K562 (cell line): ENCODE data around the gene BNIP5. TPM values are rescaled to one million over a fixed set of nuclear protein-coding genes. Genes with fewer than 3 reads are reported as not detected.

Experiments used
- ATAC-seq: fragments of 200-7000 bp; cut with Tn5 transposase; 3 replicates; pipeline ENCODE4 v1.9.1; 2020; ENCODE audit warnings: moderate library complexity
- BruUV-seq: library from RNA; stranded (reverse); fragments of 400-500 nt; replicated peaks from 2 replicates; lab custom pipeline; 2021; lab: Mats Ljungman, UMichigan
- CTCF ChIA-PET: fragments of 300-600 bp; formaldehyde crosslinking; extraction: SDS; loops from one replicate; lab custom pipeline; 2021; ENCODE audit warnings: low intra/inter-chr PET ratio; lab: Yijun Ruan, JAX
- POLR2A ChIA-PET: fragments of 300-600, 350-650 bp; sonication (Branson Sonifier 250); formaldehyde crosslinking; extraction: SDS; loops from one replicate; lab custom pipeline; 2021; ENCODE audit warnings: antibody characterized with exemption, inconsistent platforms; lab: Yijun Ruan, JAX
- DNase-seq, 4 experiments: peaks; one replicate each; pipeline versions ENCODE4 v3.0.0 to v3.0.0-alpha.2; 2011 to 2018; ENCODE audit warnings: low spot score in 3 of 4, mixed read lengths in 3 of 4; ENCODE audit errors: extremely low read depth in 1 of 4
- FAIRE-seq: peaks from 2 replicates; lab custom pipeline; 2011; peaks lifted over from hg19 to GRCh38; lab: Jason Lieb, UNC
- H2AFZ ChIP-seq: 2 replicates; pipeline ENCODE4 v1.6.0; 2011; ENCODE audit warnings: low read depth, low read length, control low read depth, inconsistent platforms
- H3K27ac ChIP-seq: fragments of 200-600 bp; 3 replicates; pipeline ENCODE4 v1.8.0; 2011; ENCODE audit warnings: low read depth, mild to moderate bottlenecking, control low read depth, inconsistent platforms, low read length, moderate library complexity, mixed read lengths; ENCODE audit errors: extremely low read depth
- H3K27me3 ChIP-seq, 2 experiments: fragments of 300-600 bp in 1 of 2; 2 replicates in 1 of 2; 3 replicates in 1 of 2; pipeline versions ENCODE4 v1.6.0 to v1.8.0; 2011; ENCODE audit warnings: inconsistent platforms in 2 of 2, low read length in 2 of 2, mild to moderate bottlenecking in 1 of 2, mixed read lengths in 1 of 2, moderate library complexity in 1 of 2; ENCODE audit not compliant: control insufficient read depth in 2 of 2, insufficient read depth in 2 of 2
- H3K36me3 ChIP-seq: fragments of 300-600 bp; 3 replicates; pipeline ENCODE4 v1.8.0; 2011; ENCODE audit warnings: mild to moderate bottlenecking, low read length, inconsistent platforms; ENCODE audit not compliant: control insufficient read depth, insufficient read depth
- H3K4me1 ChIP-seq, 2 experiments: fragments of 200-600 bp in 1 of 2; replicated peaks in 1 of 2; 2 replicates in 1 of 2; 3 replicates in 1 of 2; pipeline versions ENCODE4 v1.5.1 to v1.8.0; 2011; ENCODE audit warnings: inconsistent platforms in 2 of 2, low read length in 2 of 2, mild to moderate bottlenecking in 1 of 2, mixed read lengths in 1 of 2, moderate library complexity in 1 of 2; ENCODE audit not compliant: control insufficient read depth in 2 of 2, insufficient read depth in 2 of 2
- H3K4me2 ChIP-seq: 2 replicates; pipeline ENCODE4 v1.6.1; 2011; ENCODE audit warnings: low read length, control low read depth, inconsistent platforms, mixed read lengths; ENCODE audit not compliant: insufficient read depth
- H3K4me3 ChIP-seq: fragments of 200-600 bp; sonication (generic), shearing (Covaris generic); 2 replicates; pipeline ENCODE4 v1.5.1; 2016; ENCODE audit warnings: control low read depth, inconsistent platforms
- H3K79me2 ChIP-seq: fragments of 200-600 bp; 3 replicates; pipeline ENCODE4 v1.8.0; 2011; ENCODE audit warnings: low read length, inconsistent platforms; ENCODE audit not compliant: control insufficient read depth, insufficient read depth
- H3K9ac ChIP-seq, 2 experiments: 2 replicates each; pipeline versions ENCODE4 v1.6.0 to v1.6.1; 2011; ENCODE audit warnings: low read depth in 2 of 2, low read length in 2 of 2, control low read depth in 1 of 2, inconsistent platforms in 1 of 2, mild to moderate bottlenecking in 1 of 2, mixed read lengths in 1 of 2; ENCODE audit not compliant: insufficient read depth in 1 of 2
- H3K9me1 ChIP-seq: one replicate; pipeline ENCODE4 v1.6.0; 2011; ENCODE audit warnings: inconsistent platforms, mild to moderate bottlenecking, low read length, moderate library complexity; ENCODE audit not compliant: control insufficient read depth, insufficient read depth
- H3K9me3 ChIP-seq: replicated peaks from 2 replicates; pipeline ENCODE4 v1.5.1; 2011; ENCODE audit warnings: low read depth, low read length, inconsistent platforms; ENCODE audit not compliant: control insufficient read depth, insufficient read depth
- H4K20me1 ChIP-seq: replicated peaks from 2 replicates; pipeline ENCODE4 v1.6.1; 2011; ENCODE audit warnings: low read length, inconsistent platforms, mixed read lengths; ENCODE audit not compliant: control insufficient read depth, insufficient read depth
- ARID3B ChIP-seq: fragments of 250-450 bp; sonication (Bioruptor Pico); IDR thresholded peaks from 2 replicates; pipeline ENCODE4 v1.4.0; 2020; ENCODE audit warnings: borderline replicate concordance
- ZNF699 ChIP-seq: fragments of 250-450 bp; sonication (Bioruptor Pico); IDR thresholded peaks from 2 replicates; pipeline ENCODE4 v1.8.0; 2021; ENCODE audit warnings: mild to moderate bottlenecking, moderate library complexity; ENCODE audit not compliant: insufficient replicate concordance
- WGBS: fragments of 100-300 bp; shearing (Covaris generic); methylation state at CpG from one replicate; pipeline ENCODE4 v1.1.6; 2016; ENCODE audit warnings: low coverage, mixed read lengths; ENCODE audit not compliant: insufficient coverage; ENCODE audit errors: missing lambda C conversion rate; 5-methylcytosine and 5-hydroxymethylcytosine counted together
- in situ Hi-C: fragments of 300-500 bp; cut with MboI; formaldehyde crosslinking; loops from 4 replicates; pipeline ENCODE4 v1.15.0; 2018; ENCODE audit warnings: inconsistent platforms, mixed read lengths
- intact Hi-C: fragments of 100-400 bp; cut with micrococcal nuclease; formaldehyde crosslinking; loops from 2 replicates; pipeline ENCODE4 v1.14.2; 2022
- polyA plus RNA-seq, 8 experiments: library from polyadenylated mRNA; depleted of rRNA in 4 of 8; stranded (reverse) in 5 of 8; unstranded in 3 of 8; fragments of >200 nt; fragmentation: Nextera tagmentation in 2 of 8; fragmentation: Illumina TruSeq in 1 of 8; extraction: Ambion mirVana in 2 of 8; extraction: Trizol in 1 of 8; gene quantifications; 2 replicates each; pipeline versions ENCODE4 v1.2.1 to v1.2.3, GENCODE V29; 2011 to 2014; ENCODE audit warnings: inconsistent platforms in 1 of 8, missing spikeins in 1 of 8
- total RNA-seq, 7 experiments: library from RNA; depleted of rRNA in 6 of 7; stranded (reverse); fragments of >200 nt in 6 of 7; fragmentation: Illumina TruSeq in 2 of 7; extraction: Trizol in 2 of 7; gene quantifications; 2 replicates each; pipeline versions ENCODE4 v1.2.1 to v1.2.3, GENCODE V29; 2011 to 2021; ENCODE audit warnings: low replicate concordance in 1 of 7

The BNIP5 gene
- total and polyA plus RNA-seq, 9 of the 15 experiments (the other 6 are each of a cell fraction or from before 2014, with no cell fraction given): not detected

DNA sequence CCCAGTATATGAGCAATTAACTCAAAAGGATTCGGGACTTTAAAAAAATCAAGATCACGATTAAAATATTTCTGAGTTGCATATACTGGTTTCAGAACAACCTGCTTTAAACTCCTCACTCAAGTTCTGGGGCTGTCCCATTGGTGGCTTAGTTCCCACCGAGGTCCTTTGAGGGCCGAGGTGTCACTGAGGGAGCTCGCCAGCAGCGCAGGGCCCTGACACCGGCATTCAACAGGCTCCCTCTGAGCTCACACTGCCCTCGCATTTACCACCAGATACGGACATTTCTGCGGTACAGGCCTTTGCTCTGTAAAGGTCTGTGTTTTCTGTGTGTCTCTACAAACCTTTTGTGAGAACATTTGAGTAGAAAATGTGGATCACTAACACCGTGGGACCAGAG is 24.4 kb upstream of the BNIP5 start:
- no peak overlapping the region for H3K4me3 ChIP-seq
- H3K79me2 ChIP-seq: no peaks in the 10 kb centered on the region
- no peaks in the 10 kb centered on the region for H4K20me1 ChIP-seq
- no TSS peak for BruUV-seq
- no peak overlapping the region; a peak in 1 of 4 replicates for H3K9ac ChIP-seq
- ATAC-seq: 0 out of 3 replicates have a peak, but pooled peaks have one; percentile 6
- H2AFZ ChIP-seq: no peak overlapping the region
- H3K4me1 ChIP-seq: peaks cover 9 to 20% of the 10 kb centered on the region in 2 experiments; a peak in 4 of 5 replicates
- ChIA-PET POLR2A (interaction anchor here (0.7 to 1.2 kb wide), 3 partner anchors 14 to 344 kb away, joined by 3 to 4 read pairs (median 4); partner anchors contain the start of gene MAPK13), CTCF (interaction anchor here (0.5 to 5.9 kb wide), 6 partner anchors 17 to 334 kb away, joined by 3 to 45 read pairs (median 4); partner anchors contain the start of gene MAPK14)
- H3K36me3 ChIP-seq: no peaks in the 10 kb centered on the region
- no peak for TF ChIP-seq ZNF699 (CRISPR knock-in tag)
- TF ChIP-seq ARID3B: no peak
- no peaks in the 10 kb centered on the region for H3K9me1 ChIP-seq
- 31% methylated on average over 11 of the region's 11 CpGs for WGBS
- H3K4me2 ChIP-seq: no peak overlapping the region
- FAIRE-seq: no peak
- no peak overlapping the region for H3K27ac ChIP-seq
- no peaks in the 10 kb centered on the region for H3K9me3 ChIP-seq
- no peak for DNase-seq
- H3K27me3 ChIP-seq: peaks cover 0 to 8% of the 10 kb centered on the region in 2 experiments; a peak in 3 of 5 replicates
- in situ Hi-C loops: no loop called here
- intact Hi-C loops: loop anchor here (2.0 to 5.0 kb wide), 2 partner anchors 224 to 238 kb away; no protein-coding TSS in a partner anchor
